HG03469 (cell line): ENCODE data around the gene LPAR3.
"Not testable (repeated sequence)": the region's sequence is repeated elsewhere in the genome, so short reads cannot be mapped to it uniquely, and the experiment has no call there.

Experiments used
- ATAC-seq: cut with Tn5 transposase; IDR thresholded peaks from one replicate; pipeline ENCODE4 v1.9.1; 2021; ENCODE audit warnings: mild to moderate bottlenecking, moderate library complexity, moderate number of reproducible peaks; ENCODE audit not compliant: unreplicated experiment

Gene LPAR3

DNA sequence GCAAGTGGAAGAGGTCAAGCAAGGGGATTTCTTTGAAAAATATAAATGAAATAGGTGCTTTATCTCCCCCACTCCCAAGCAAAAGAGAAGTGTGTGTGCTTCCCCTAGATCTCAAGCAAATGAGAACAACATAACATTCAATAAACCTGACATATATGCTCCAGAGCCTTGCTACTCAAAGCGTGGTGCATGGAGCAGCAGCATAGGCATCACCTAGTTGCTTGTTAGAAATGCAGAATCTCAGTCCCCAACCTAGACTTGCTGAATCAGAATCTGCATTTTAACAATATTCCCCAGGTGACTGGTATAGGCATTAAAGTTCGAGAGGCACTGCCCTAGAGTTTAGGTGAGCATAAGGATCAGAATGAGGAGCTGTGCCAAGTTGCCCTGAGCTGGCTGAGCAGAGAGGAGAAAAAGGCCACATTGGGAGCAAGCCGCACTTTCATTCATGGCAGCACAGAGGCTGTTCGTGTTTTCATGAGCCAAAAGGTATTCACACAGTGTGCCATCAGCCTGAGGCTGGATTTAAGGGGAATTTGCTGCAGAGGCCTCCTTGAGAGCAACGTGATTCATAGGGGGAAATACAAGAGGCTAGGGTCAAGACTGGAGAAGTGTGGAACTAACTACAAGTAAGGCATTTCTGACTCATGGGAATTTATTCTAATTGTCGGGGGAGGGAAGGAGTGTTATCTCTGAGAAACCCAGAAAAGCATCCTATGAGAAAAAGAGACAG lies 14.3 kb upstream of the LPAR3 start:
- no peak for ATAC-seq

DNA sequence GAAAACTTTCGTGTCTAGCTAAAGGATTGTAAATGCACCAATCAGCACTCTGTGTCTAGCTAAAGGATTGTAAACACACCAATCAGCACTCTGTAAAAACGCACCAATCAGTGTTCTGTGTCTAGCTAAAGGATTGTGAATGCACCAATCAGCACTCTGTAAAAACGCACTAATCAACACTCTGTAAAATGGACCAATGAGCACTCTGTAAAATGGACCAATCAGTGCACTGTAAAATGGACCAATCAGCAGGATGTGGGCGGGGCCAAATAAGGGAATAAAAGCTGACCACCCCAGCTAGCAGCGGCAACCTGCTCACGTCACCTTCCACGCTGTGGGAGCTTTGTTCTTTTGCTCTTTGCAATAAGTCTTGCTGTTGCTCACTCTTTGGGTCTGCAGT lies 9.7 kb upstream of the LPAR3 start:
- not testable (repeated sequence) for ATAC-seq

DNA sequence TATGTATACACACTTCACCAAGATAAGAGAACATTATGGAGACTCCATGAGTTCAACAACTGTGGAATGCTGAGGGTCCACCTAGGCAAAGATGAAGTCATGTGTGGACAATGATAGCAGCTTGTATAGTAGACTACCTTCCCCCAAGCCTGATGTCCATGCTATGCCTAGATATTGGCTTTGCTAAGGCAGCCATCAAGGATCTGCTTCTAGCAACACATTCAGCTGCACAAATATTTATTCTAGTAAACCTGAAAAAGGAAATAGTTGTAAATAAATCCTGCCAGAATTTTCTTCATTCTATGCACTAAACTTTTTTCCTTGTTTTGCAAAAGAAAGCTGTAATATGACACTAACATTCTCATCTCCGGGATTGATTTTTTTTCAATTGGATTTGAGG lies 7.0 kb upstream of the LPAR3 start:
- no peak for ATAC-seq

DNA sequence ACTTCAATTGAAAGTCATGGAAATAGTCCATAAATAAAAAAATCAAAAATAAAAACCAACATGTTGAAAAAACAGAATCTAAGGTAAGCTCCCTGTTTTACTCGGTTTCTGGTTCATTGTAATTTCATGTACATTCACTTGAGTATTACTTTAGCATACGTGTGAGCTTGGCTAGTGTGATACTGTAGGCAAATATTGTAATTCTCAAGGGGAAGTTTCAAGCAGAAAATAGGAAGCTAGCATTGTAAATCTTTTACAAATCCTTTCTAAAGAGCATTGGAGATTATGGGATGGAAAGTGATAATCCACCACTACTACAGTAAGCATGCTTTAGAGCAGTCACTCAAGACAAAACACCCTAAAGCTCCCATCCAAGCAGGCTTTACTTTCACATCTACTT lies 3.3 kb upstream of the LPAR3 start:
- no peak for ATAC-seq

DNA sequence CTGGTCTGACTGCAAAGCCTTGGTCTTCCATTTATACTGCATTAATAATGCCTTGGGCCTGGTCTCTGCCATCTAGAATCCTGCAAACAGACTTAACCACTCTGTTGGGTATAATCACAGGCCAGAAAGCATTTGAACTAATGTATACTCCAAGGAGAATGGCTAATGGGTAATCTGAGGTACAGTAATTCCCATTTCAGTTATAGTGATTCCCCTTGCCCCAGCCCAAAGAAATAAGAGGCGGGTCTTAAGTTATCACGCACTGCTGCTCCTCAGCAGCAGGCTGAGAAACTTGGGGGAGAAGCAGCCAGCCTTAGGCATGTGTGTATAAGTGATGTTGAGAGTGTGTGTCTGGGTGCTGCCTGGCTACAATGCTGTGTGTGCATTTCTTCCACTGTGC lies 2.4 kb downstream of the LPAR3 start:
- ATAC-seq: no peak

DNA sequence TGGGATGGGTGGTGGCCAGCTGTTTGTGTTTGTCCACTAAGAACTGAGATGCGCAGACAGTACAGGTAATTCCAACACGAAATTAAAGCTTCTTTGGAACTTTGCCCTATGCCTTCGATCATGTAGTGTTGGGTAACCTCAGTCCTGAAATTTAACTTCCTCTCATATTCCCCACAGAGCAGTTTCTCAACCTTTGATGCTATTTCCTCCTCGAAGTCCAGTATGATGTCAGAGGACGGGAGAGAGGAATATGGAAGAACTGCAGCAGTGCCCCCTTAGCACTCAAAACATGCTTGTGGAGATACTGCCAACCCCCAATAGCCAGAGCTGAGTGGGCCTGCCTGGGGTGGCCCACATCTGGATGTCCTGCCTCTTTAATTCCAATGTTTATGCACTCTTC lies 3.6 kb downstream of the LPAR3 start:
- no peak for ATAC-seq

DNA sequence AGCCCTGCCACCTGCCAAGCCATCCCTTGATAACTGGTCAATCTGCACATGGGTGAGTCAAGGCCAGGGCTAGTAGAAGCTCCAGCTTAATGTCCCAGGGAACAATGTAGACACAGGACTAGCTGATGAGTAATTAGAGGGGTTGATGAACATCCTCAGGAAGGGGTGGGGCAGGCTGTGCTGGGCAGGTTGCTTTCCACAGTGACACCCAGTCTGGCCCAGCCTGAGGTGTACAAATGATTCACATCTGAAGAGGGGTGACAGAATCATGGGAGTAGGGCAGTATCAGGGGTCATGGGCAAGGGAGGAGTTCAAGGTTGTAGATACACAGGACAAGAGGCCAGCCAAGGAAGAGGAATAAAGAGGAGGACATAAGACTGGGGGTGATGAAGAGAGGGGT lies 4.3 kb downstream of the LPAR3 start:
- ATAC-seq: no peak

DNA sequence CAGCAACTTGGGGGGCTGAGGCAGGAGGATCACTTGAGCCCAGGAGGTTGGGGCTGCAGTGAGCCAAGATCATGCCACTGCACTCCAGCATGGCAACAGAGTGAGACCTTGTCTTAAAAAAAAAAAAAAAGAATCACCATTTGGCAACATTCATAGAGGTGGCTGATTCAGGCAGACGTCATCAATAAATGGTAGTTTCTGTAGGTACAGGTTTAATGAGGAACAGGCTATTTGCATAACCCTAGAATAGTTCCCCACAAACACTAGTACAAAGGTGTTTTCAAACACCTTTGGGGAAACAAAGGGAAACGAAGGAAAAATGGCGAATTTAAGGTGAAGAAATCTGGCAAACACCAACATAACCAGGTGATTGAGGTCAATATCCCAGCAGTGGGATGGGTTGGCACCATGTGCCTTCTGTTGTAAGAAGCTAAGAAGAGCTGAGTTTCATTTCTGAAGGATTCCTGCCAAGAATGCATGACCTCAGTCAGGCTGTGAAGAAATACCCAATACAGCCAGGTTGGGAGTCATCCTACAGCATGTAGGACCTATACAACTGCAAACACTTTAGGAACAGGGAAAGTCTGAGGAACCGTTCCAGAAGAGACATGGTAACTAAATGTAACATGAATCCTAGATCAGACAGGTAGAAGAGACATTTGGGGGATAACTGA lies 5.6 kb downstream of the LPAR3 start:
- ATAC-seq: no peak

DNA sequence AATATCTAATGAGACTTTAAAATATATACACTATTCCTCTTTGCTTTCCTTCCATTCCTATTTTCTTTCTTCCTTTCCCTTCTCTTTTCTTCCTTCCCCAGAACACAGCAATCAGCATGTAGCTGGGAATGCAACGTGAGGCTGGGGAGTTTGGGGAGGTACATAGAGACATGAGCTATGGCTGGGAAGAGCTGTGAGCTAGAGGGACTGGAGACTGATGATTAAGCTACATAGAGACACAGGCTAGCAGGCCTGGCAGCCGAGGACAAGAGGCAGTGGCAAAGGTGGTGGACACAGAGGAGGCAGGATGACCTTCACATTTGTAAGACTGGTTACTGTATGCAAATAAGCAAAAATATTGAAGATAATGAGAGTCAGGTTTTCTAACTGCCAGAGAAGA lies 7.5 kb downstream of the LPAR3 start:
- no peak for ATAC-seq

DNA sequence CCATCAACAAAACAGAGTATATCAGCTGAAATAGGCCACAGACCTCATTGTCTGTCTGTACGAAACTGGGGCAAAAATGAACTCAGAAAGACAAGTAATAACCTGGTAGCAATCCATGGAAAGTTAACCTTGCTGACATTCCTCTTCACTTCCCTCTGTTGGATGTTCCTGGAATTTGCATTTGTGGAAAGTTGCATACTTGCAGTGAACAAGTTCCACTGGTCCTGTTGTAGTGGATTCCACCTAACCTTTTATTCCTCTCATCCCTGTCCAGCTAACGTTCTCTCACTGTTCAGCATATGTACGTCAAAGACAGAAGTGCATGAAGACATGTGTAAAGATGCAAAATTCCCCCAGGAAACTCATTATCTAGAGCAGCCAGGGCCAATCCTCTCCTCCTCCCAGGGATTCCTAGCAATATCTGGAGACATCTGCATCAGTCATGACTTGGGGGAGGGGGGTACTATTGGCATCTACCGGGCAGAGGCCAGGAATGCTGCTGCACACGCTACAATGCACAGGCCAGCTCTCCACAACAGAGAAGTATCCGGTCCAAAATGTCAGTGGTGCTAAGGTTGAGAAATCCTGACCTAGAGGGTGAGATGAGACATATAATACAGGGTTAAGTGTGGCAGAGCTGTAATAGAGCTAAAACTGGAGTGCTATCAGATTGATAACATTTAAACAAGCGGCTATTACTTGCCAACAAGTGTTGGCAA lies 8.2 kb downstream of the LPAR3 start:
- ATAC-seq: no peak

DNA sequence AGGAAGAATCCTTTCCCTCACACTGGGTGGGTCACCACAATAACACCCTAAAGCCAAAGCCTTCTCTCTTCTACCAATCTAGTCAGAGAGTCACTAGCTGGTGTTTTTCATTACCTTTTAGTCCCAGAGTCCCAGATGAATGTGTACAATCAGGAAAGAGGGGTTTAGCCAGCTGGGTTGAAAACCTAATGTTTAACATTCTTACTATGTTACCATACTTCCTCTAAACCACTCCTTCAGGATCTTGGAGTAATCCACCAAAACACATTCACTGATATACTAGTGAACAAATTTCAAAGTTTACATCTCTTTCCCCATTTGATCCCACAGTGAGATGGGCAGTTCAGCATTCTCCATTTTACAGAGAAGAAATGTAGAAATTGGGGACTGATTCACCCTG lies 9.7 kb downstream of the LPAR3 start:
- no peak for ATAC-seq

DNA sequence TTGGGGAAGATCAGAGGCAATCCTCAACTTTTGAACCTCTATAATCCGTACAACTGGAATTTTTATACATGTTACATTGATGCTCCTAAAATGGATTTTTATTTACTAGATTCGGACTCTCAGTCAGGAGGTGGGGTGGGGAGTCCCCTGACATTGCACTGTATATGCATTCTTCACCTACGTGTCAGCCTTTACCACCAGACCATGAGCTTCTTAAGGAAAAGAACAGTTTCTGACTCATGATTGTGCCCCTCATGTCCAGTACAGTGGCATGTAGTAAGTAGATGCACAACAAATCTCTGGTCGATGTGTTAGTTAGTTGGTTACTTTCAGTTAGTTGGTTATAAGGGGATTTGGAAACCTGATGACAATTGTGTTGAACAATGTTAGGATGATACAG lies 15.4 kb downstream of the LPAR3 start:
- ATAC-seq: no peak

DNA sequence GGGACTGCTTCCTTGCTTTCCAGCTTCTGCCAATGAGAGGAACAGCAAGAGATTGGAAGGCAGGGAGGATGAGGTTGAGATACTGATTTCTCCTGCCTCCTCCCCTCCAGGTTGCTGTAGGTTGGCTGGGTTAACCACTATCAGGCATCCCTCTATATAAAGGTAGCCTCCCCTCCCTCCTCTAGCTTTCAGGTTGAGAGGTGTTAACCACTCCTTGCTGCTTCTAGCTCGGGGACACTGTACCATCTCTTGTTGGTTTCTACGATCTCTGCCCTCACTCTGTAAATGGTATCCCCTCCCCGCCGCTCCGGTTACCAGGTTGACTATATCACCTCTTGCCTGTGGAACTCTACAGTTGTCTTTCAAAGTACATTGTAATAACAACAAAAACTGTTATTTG lies 16.7 kb downstream of the LPAR3 start:
- no peak for ATAC-seq

DNA sequence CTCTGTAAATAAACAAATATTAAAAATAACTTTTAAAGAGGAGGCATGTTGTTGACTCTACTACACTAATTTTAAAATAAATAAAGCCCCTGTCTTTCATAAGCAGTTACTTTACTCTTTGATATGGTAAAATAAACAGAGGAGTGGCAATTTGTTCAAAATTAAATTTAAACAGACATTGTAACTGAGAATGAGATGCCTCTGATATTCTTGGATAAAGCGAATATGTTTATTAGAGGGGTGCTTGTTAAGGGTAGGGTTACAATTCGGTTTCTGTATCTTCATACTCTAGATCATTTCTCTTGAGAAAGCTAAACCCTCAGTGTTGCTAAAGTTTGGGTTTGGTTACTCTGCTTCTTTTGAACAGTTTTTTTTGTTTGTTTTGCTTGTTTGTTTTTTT lies 19.6 kb downstream of the LPAR3 start:
- no peak for ATAC-seq

DNA sequence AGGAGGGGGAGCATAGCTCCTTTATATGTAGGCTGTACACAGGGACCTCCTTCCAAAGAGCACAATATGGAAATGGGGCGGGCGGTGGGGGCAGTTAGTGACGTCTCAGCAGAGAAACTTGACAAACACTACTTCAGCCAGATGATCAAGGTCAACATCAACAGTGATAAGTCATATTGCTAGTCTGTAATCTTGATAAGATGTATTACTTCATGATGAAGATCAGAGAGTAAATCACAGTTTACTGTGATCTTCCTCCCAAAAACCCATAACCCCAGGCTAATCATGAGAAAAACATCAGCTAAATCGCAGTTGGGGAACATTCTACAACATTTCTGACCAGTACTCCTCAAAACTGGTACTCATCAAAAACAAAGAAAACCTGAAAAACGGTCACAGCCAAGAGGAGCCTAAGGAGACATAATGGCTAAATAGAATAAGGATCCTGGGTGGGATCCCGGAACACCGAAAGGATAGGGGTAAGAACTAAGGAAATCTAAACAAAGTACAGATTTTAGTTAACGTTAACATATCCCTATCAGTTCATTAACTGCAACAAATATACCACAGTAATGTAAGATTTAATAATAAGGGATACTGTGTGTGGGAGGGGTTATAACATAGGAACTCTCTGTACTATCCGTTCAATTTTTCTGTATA lies 20.2 kb downstream of the LPAR3 start:
- no peak for ATAC-seq

DNA sequence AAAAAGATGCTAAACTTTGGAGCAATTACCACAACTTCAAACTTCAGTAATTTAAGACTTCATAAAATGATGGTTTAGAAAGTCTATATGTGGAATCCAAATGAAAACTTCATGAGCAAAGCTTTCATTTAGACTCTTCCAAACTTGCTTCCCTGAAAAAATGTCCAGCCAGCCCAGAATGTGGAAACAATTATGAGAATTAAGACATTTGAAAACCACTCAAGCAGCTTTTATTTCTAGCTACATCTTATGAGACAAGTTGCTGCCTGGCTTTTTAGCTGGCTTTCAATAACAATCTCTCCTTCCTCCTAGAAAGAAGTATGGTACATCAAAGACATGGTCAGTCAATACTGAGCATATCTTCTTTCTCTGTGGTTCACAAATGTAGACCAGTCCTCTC lies 21.8 kb downstream of the LPAR3 start:
- ATAC-seq: no peak

DNA sequence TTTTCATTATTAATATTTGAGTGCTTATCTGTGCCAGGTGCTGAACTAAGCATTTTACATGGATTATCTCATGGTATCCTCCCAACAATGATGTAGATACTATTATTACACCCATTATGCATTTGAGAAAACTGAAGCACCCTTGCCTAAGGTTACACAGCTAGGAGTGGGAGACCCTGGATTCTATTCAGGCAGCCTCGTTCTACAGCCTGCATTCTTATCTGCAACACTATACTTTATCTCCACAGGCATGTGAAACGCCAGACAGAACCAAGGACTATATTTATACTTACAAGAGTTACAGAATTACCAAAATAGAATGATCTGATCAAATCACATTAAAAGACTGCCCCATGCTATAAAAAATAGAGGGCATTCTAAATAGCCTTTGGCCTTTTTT lies 22.4 kb downstream of the LPAR3 start:
- no peak for ATAC-seq

DNA sequence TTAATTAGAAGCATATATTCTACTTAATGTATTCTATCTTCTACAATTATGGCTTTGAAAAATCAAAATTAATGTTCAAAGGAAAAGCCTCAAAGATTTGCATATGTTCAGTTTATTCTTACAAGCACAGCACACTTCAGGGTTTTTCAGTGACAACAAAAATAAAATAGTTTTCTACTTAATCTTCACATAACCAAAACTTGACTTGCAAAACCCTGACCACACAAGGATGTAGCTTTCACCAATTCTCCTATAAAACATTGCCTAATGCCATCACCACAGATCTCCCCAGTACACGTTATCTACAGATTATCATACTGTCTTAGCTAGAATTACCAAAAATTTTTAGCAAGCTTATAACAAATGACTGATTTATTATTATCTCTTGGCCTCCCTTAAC lies 23.3 kb downstream of the LPAR3 start:
- no peak for ATAC-seq

DNA sequence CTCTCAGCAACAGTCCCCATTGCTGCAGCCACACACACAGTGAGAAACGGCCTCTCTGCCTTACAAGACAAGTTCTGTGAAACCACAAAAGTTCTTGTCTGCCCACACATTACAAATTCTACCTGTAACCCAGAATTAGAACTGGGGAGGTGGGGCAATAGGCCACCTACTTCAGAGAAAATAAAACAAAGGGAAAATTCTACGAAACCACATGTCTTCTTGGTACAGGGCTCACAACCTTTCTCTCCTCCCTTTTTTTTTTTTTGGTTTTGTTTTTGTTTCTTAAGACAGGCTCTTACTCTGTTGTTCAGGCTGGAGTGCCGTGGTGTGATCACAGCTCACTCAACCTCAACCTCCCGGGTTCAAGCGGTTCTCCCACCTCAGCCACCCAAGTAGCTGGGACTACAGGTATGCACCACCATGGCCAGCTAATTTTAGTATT lies 30.2 kb downstream of the LPAR3 start:
- ATAC-seq: peak; percentile 88

DNA sequence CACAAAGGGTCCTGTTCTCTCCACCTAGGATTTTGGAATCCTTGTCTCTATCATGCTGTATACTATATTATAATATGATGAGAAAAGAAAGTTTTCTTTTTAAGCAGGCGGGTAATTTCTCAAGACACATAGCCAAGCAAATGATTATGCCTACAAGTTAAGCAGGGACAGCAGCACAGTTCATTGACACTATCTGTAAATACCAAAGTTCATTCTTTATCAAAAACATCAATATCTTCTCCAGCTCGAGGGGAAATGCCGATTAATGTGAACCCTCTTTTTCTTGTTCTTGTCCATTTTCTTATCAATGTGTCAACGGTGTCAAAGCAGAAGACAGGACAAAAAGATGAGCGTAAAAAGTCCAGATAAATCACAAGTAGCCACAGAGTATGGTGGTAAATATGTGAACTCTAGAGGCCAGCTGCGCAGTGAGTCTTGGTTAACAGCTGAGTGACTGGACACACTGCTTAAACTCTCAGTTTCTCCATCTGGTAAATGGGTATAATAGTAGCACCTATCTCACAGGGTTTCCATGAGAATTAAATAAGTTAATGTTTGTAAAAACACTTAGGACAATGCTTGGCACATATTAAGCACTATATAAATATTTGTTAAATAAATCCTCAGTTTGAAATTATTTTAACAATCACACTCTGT lies 30.9 kb downstream of the LPAR3 start:
- ATAC-seq: no peak

DNA sequence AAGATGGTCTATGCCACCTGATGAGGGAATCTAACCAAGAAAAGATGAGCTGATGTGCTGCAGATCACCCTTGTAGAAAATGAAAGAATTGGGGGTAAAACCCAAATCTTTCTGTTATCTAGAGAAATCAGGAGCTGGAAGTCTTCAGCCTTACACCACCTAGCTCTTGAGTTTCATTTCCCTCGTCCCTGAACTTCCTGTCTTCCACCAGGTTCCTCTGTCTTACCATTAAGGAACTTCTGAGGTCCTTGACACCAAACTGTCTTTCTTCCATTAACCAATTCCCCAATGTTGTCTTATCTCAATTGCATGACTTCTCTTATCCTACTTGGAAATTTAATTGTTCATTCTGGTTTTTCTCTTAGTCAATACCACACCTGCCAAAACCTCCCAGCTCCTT lies 31.5 kb downstream of the LPAR3 start:
- no peak for ATAC-seq
